ENCODE data around the gene AKAP10.

GRCh38 chr17:19896679-19897078 is 80.9 kb downstream of the AKAP10 start:
- TF ChIP-seq CTCF (IDR thresholded peaks at IDR 0.05) (no peak), POLR2A (IDR thresholded peaks at IDR 0.05) (no peak), EP300 (IDR thresholded peaks at IDR 0.05) (no peak)
